HEK293 (cell line): ENCODE measurements around the gene PROX1.

Experiments
- CTCF ChIP-seq: fragments of 450-650 bp; formaldehyde crosslinking; IDR thresholded peaks from 2 replicates; pipeline ENCODE4 v1.5.1; 2016; ENCODE audit warnings: missing biosample characterization, missing genetic modification characterization
- ZBTB17 ChIP-seq: fragments of 450-650 bp; formaldehyde crosslinking; IDR thresholded peaks from 2 replicates; pipeline ENCODE4 v1.5.1; 2016; ENCODE audit warnings: missing biosample characterization, missing genetic modification characterization
- ZBTB6 ChIP-seq: fragments of 450-650 bp; formaldehyde crosslinking; IDR thresholded peaks from 2 replicates; pipeline ENCODE4 v1.5.1; 2017; ENCODE audit warnings: missing biosample characterization, missing genetic modification characterization
- ZNF274 ChIP-seq, 2 experiments: fragments of 200-500 bp in 1 of 2; fragments of 450-650 bp in 1 of 2; sonication (Bioruptor generic) in 1 of 2; formaldehyde crosslinking in 1 of 2; IDR thresholded peaks; 2 replicates each; pipeline versions ENCODE4 v1.5.1 to v1.6.1; 2014 to 2016; ENCODE audit warnings: borderline replicate concordance in 1 of 2, inconsistent platforms in 1 of 2, low read length in 1 of 2, missing biosample characterization in 1 of 2, missing genetic modification characterization in 1 of 2
- ZNF362 ChIP-seq: fragments of 450-650 bp; formaldehyde crosslinking; IDR thresholded peaks from 2 replicates; pipeline ENCODE4 v1.5.1; 2016; ENCODE audit warnings: missing biosample characterization, missing genetic modification characterization
- ZNF433 ChIP-seq: fragments of 450-650 bp; formaldehyde crosslinking; IDR thresholded peaks from 2 replicates; pipeline ENCODE4 v1.5.1; 2016; ENCODE audit warnings: missing biosample characterization, missing genetic modification characterization, low read depth
- ZNF449 ChIP-seq: fragments of 450-650 bp; formaldehyde crosslinking; IDR thresholded peaks from 2 replicates; pipeline ENCODE4 v1.5.1; 2017; ENCODE audit warnings: missing biosample characterization, mild to moderate bottlenecking, missing genetic modification characterization, moderate library complexity
- ZNF518A ChIP-seq: fragments of 450-650 bp; formaldehyde crosslinking; conservative IDR thresholded peaks from 2 replicates; pipeline ENCODE4 v1.5.1; 2016; ENCODE audit warnings: low read depth, missing biosample characterization, missing genetic modification characterization
- ZNF555 ChIP-seq: fragments of 450-650 bp; formaldehyde crosslinking; conservative IDR thresholded peaks from 2 replicates; pipeline ENCODE4 v1.5.1; 2017; ENCODE audit warnings: missing biosample characterization, mild to moderate bottlenecking, missing genetic modification characterization, inconsistent platforms
- TF ChIP-seq, protein P1 (sequence below): fragments of 450-650 bp; formaldehyde crosslinking; IDR thresholded peaks from 2 replicates; pipeline ENCODE4 v1.5.1; 2016; ENCODE audit warnings: missing biosample characterization, missing genetic modification characterization, low read depth
- TF ChIP-seq, protein P2 (sequence below): fragments of 450-650 bp; formaldehyde crosslinking; IDR thresholded peaks from 2 replicates; pipeline ENCODE4 v1.5.1; 2016; ENCODE audit warnings: missing biosample characterization, missing genetic modification characterization
- TF ChIP-seq, protein P3 (sequence below): fragments of 450-650 bp; formaldehyde crosslinking; IDR thresholded peaks from 2 replicates; pipeline ENCODE4 v1.5.1; 2016; ENCODE audit warnings: missing biosample characterization, missing genetic modification characterization
- TF ChIP-seq, protein P4 (sequence below): fragments of 450-650 bp; formaldehyde crosslinking; IDR thresholded peaks from 2 replicates; pipeline ENCODE4 v1.5.1; 2016; ENCODE audit warnings: missing biosample characterization, missing genetic modification characterization

GRCh38 chr1:213976665-213977485, 10.9 kb upstream of the PROX1 start:
- TF ChIP-seq ZNF362 (tag by site-specific recombination) = no peak
- TF ChIP-seq ZNF518A = no peak
- TF ChIP-seq CTCF (tag by site-specific recombination) = no peak
- no peak for TF ChIP-seq ZNF433
- TF ChIP-seq, protein P1, sequence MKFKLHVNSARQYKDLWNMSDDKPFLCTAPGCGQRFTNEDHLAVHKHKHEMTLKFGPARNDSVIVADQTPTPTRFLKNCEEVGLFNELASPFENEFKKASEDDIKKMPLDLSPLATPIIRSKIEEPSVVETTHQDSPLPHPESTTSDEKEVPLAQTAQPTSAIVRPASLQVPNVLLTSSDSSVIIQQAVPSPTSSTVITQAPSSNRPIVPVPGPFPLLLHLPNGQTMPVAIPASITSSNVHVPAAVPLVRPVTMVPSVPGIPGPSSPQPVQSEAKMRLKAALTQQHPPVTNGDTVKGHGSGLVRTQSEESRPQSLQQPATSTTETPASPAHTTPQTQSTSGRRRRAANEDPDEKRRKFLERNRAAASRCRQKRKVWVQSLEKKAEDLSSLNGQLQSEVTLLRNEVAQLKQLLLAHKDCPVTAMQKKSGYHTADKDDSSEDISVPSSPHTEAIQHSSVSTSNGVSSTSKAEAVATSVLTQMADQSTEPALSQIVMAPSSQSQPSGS (tag by site-specific recombination) = no peak
- TF ChIP-seq ZNF555 (tag by site-specific recombination) = no peak
- TF ChIP-seq, protein P2, sequence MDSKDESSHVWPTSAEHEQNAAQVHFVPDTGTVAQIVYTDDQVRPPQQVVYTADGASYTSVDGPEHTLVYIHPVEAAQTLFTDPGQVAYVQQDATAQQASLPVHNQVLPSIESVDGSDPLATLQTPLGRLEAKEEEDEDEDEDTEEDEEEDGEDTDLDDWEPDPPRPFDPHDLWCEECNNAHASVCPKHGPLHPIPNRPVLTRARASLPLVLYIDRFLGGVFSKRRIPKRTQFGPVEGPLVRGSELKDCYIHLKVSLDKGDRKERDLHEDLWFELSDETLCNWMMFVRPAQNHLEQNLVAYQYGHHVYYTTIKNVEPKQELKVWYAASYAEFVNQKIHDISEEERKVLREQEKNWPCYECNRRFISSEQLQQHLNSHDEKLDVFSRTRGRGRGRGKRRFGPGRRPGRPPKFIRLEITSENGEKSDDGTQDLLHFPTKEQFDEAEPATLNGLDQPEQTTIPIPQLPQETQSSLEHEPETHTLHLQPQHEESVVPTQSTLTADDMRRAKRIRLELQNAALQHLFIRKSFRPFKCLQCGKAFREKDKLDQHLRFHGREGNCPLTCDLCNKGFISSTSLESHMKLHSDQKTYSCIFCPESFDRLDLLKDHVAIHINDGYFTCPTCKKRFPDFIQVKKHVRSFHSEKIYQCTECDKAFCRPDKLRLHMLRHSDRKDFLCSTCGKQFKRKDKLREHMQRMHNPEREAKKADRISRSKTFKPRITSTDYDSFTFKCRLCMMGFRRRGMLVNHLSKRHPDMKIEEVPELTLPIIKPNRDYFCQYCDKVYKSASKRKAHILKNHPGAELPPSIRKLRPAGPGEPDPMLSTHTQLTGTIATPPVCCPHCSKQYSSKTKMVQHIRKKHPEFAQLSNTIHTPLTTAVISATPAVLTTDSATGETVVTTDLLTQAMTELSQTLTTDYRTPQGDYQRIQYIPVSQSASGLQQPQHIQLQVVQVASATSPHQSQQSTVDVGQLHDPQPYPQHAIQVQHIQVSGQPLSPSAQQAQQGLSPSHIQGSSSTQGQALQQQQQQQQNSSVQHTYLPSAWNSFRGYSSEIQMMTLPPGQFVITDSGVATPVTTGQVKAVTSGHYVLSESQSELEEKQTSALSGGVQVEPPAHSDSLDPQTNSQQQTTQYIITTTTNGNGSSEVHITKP (tag by site-specific recombination) = no peak
- no peak for TF ChIP-seq ZBTB17 (tag by site-specific recombination)
- TF ChIP-seq ZNF449 (tag by site-specific recombination) = no peak
- TF ChIP-seq, protein P3, sequence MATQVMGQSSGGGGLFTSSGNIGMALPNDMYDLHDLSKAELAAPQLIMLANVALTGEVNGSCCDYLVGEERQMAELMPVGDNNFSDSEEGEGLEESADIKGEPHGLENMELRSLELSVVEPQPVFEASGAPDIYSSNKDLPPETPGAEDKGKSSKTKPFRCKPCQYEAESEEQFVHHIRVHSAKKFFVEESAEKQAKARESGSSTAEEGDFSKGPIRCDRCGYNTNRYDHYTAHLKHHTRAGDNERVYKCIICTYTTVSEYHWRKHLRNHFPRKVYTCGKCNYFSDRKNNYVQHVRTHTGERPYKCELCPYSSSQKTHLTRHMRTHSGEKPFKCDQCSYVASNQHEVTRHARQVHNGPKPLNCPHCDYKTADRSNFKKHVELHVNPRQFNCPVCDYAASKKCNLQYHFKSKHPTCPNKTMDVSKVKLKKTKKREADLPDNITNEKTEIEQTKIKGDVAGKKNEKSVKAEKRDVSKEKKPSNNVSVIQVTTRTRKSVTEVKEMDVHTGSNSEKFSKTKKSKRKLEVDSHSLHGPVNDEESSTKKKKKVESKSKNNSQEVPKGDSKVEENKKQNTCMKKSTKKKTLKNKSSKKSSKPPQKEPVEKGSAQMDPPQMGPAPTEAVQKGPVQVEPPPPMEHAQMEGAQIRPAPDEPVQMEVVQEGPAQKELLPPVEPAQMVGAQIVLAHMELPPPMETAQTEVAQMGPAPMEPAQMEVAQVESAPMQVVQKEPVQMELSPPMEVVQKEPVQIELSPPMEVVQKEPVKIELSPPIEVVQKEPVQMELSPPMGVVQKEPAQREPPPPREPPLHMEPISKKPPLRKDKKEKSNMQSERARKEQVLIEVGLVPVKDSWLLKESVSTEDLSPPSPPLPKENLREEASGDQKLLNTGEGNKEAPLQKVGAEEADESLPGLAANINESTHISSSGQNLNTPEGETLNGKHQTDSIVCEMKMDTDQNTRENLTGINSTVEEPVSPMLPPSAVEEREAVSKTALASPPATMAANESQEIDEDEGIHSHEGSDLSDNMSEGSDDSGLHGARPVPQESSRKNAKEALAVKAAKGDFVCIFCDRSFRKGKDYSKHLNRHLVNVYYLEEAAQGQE = no peak
- no peak for TF ChIP-seq ZNF274 (IDR thresholded peaks at IDR 0.05; ENCODE audit: low read length)
- no peak for TF ChIP-seq ZNF274 (tag by site-specific recombination; IDR thresholded peaks at IDR 0.05; ENCODE audit: borderline replicate concordance)
- no peak for TF ChIP-seq ZBTB6 (tag by site-specific recombination)
- TF ChIP-seq, protein P4, sequence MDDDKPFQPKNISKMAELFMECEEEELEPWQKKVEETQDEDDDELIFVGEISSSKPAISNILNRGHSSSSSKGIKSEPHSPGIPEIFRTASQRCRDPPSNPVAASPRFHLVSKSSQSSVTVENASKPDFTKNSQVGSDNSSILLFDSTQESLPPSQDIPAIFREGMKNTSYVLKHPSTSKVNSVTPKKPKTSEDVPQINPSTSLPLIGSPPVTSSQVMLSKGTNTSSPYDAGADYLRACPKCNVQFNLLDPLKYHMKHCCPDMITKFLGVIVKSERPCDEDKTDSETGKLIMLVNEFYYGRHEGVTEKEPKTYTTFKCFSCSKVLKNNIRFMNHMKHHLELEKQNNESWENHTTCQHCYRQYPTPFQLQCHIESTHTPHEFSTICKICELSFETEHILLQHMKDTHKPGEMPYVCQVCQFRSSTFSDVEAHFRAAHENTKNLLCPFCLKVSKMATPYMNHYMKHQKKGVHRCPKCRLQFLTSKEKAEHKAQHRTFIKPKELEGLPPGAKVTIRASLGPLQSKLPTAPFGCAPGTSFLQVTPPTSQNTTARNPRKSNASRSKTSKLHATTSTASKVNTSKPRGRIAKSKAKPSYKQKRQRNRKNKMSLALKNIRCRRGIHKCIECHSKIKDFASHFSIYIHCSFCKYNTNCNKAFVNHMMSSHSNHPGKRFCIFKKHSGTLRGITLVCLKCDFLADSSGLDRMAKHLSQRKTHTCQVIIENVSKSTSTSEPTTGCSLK = no peak
